ENCODE data around the gene AIFM1.

The AIFM1 gene

DNA sequence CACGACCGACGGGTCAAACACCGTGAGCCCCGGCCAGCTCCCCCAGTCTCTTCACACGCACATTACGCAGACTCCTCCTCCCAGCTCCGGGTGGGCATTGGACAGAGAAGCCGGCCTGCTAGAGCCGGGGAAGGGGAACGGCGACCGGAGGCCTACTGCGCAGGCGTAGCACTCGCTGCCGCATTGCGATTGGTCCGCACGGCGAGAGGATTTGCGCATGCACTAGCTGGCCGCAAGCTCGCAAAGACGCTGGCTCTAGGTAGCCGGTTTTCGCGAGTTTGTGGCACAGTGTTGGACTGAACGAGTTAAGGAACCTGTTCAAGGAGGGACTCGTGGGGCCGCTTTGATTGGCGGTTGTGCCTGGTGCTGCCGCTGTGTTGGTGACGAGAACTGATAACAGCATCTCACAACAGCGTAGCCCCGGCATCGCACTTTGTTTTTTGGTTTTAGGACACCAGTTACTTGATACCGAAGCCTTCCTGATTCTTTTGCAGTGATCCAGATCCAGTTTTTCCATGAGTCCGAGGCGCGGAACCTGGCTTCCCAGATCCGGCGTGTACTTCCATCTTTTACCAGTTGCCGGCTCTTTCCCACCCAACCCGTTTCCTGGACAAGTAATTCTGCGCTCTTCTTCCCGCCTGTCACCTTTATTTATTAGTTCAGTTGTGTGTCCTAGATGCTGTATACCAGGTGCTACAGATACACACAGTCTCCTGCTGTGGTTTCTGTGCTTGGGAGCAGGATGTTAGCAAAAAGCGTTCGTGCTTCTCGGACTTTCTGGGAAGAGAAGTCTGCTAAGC lies at the start of gene AIFM1:
Gene AIFM1, minus strand, starts transcription at position 139 of the 800 bp plus-strand sequence. CDS start 185 bp downstream, outside the sequence.
- Mint-ChIP-seq H3K4me3 (peak within 1 kb of the TSS; percentile 91), H3K27ac (peak within 1 kb of the TSS; percentile 98), H3K27me3 (ENCODE audit: low read depth, poor library complexity) (peaks cover 14% of the 10 kb centered on the region), H3K9me3 (peaks cover 52% of the 10 kb centered on the region), H3K4me1 (peaks cover 40% of the 10 kb centered on the region), H3K36me3 (ENCODE audit: low read depth) (peaks cover 11% of the 10 kb centered on the region)
- TF ChIP-seq, protein P1, sequence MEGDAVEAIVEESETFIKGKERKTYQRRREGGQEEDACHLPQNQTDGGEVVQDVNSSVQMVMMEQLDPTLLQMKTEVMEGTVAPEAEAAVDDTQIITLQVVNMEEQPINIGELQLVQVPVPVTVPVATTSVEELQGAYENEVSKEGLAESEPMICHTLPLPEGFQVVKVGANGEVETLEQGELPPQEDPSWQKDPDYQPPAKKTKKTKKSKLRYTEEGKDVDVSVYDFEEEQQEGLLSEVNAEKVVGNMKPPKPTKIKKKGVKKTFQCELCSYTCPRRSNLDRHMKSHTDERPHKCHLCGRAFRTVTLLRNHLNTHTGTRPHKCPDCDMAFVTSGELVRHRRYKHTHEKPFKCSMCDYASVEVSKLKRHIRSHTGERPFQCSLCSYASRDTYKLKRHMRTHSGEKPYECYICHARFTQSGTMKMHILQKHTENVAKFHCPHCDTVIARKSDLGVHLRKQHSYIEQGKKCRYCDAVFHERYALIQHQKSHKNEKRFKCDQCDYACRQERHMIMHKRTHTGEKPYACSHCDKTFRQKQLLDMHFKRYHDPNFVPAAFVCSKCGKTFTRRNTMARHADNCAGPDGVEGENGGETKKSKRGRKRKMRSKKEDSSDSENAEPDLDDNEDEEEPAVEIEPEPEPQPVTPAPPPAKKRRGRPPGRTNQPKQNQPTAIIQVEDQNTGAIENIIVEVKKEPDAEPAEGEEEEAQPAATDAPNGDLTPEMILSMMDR (IDR thresholded peaks at IDR 0.05) = no peak
- DNase-seq = peak; percentile 89

DNA sequence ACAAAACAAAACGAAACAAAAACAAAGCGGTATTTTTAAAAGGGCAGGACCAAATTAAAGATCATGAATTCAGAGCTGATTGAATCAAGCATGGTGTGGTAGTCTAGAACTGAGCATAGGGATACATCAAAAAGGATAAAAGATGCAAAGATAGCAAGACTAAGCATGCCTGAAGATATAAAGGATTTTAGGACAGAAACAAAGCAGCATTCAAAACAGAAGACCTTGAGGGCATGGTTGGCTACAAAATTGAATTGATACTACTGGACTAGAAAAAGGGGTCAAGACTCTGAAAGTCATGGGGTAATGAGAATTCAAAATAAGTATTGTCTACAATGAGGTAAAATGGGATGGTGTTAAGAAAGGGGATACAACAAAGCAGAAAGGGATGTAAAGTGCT lies 47.7 kb upstream of the AIFM1 start:
- Mint-ChIP-seq H3K27me3 (ENCODE audit: low read depth, poor library complexity) (no peaks in the 10 kb centered on the region), H3K9me3 (peaks cover 32% of the 10 kb centered on the region), H3K36me3 (ENCODE audit: low read depth) (peaks cover 81% of the 10 kb centered on the region), H3K4me3 (no peak overlapping the region), H3K27ac (no peak overlapping the region), H3K4me1 (no peaks in the 10 kb centered on the region)
- no peak for DNase-seq
- TF ChIP-seq, protein P1 (IDR thresholded peaks at IDR 0.05) = no peak

DNA sequence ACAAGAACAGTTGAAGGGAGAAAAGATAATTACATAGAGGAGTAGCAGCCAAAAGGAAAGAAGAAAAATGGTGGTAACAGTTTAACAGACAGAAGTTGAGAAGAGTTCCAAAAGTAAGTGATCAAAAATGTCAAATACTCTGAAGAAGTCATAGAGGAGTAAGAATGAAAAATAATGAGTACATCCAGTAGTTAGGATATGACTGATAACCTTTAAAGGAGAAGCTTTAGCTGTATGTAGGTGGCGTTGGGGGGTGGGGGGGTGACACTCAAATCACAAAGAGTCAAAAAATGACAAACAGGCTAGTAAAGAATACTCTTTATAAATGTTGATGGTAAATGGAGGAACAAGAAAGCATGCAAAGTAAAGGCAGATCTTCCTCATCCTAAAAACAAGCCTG lies 46.7 kb upstream of the AIFM1 start:
- H3K4me3 Mint-ChIP-seq = no peak overlapping the region

DNA sequence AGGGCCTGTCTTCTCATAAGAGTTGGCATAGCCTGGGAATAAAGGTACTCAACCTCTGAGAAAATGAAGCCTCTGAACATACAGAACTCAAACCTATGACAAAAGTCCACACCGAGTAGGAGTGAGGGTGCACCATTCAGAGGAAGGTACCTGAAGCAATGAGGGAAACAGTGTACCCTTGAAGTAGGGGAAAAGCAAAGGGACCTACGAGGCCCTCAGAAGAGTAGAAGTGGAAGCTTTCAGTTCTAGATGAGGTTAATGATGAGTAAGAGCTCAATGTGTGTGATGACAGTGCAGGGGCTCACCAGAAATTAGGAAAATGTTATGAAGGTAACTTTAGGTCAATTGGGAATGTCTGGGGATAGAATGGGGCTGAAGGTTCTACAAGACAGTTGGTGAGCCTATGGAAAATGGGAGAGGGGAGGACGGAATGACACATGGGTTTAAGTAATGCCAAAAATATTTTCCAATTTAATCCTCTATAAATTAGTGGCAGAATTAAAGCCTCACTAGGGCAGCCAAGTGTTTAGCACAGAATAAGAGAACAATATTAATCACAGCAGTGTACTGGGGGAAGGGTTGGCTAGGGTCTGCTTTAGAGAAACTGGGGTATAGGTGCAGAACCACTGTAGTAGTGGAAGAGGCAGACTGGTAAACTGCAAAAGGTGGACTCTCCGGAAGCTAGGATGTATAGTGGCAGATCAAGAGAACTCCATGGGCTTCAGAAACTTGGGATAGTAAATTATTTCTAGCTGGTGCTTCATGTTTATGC lies 46.0 kb upstream of the AIFM1 start:
- no peak for DNase-seq
- no peak overlapping the region for H3K4me3 Mint-ChIP-seq
- peaks cover 30% of the 10 kb centered on the region for H3K9me3 Mint-ChIP-seq
- TF ChIP-seq, protein P1 (IDR thresholded peaks at IDR 0.05) = no peak
- H3K27me3 Mint-ChIP-seq (ENCODE audit: low read depth, poor library complexity) = no peaks in the 10 kb centered on the region
- H3K27ac Mint-ChIP-seq = peak overlapping the region; percentile 55
- H3K36me3 Mint-ChIP-seq (ENCODE audit: low read depth) = peaks cover 83% of the 10 kb centered on the region
- H3K4me1 Mint-ChIP-seq = no peaks in the 10 kb centered on the region

More for the DNA sequence above, 46.7 kb upstream of the AIFM1 start:
- Mint-ChIP-seq H3K27me3 (ENCODE audit: low read depth, poor library complexity) (no peaks in the 10 kb centered on the region), H3K4me1 (no peaks in the 10 kb centered on the region), H3K27ac (peak overlapping the region; percentile 47), H3K36me3 (ENCODE audit: low read depth) (peaks cover 83% of the 10 kb centered on the region), H3K9me3 (peaks cover 35% of the 10 kb centered on the region)
- TF ChIP-seq, protein P1 (IDR thresholded peaks at IDR 0.05) = no peak
- no peak for DNase-seq

DNA sequence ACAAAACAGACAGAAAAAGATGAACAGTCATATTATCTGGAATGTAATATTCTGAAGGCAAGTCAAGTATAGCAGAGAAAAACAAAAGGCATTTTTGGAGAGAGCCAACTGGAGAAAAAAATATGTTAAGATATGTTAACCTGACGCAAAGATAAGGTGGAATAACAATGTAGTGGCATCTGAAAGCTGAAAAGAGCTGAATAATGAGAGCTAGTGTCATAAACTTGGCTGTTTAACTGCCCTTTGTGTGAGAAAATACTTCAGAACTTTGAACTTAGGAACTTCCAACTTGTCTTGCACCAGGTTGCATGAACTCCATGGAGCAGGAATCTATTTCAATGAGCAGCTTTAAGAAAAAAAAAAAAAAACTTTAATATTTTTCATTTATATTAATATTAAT lies 39.0 kb upstream of the AIFM1 start:
- peaks cover 12% of the 10 kb centered on the region for H3K9me3 Mint-ChIP-seq
- H3K4me1 Mint-ChIP-seq = no peaks in the 10 kb centered on the region
- no peak overlapping the region for H3K27ac Mint-ChIP-seq
- no peak overlapping the region for H3K4me3 Mint-ChIP-seq
- TF ChIP-seq, protein P1 (IDR thresholded peaks at IDR 0.05) = no peak
- no peaks in the 10 kb centered on the region for H3K27me3 Mint-ChIP-seq (ENCODE audit: low read depth, poor library complexity)
- H3K36me3 Mint-ChIP-seq (ENCODE audit: low read depth) = peaks cover 53% of the 10 kb centered on the region
- DNase-seq = no peak
